Left hindlimb (tissue), 1 donor: ENCODE measurements around the gene STAB2.

ENCODE experiments used
- DNase-seq: peaks from one replicate; pipeline ENCODE4 v3.0.0-alpha.2; 2018

The STAB2 gene

DNA sequence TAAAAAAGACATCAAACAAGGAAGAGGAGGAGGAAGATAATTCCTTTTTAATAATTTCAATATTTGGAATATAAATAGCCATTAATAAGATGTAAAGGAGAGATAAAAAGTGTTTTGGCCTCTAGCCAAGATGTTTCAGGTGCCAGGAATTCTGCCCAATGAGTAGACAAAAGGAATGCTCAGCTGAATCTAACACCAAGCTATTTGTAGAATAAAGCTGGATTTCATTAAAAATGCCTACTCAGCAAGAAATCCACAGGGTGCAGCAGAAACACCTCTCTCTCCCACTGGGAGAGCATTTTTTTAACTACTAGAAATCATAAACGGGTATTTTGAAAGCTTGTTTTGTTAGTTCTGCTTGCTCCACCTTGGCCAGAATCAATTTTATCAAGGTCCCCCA, 4.1 kb upstream of the STAB2 start:
- no peak for DNase-seq

DNA sequence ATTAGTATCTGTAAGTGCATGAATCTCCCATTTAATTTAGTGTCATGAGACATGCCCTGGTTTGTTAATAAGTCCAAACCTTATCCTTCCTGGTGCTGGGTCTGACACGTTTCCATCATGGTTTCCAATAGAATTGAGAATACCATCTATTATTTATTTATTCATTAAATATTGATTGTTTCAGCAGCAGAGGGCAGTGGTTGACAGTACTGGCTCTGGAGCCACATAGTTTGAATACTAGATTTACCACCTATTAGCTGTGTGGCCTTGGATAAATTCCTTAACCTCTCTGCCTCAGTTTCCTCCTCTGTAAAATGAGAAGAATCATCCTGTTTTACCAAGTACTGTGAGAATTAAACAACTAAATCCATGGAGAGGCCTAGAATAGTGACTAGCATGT, 941 bp upstream of the STAB2 start:
- no peak for DNase-seq

DNA sequence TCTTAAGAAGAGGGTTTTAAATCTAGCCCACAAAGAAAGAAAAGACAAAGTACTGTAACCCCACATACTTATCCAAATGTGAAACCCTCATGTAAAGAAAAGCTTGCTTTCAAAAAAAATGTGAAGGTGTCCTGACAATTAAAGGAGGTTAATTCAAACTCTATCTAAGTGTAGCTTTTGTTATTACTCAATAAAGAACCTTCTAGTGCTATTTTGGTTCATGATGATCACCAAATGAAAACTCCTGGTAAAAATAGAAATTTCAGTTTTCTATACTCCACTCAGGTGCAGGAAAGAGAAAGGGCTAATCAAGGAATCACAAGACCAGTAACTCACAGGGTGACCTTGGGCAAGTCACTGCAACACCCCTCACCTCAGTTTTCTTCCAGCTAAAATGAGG, 1.6 kb downstream of the STAB2 start:
- no peak for DNase-seq

DNA sequence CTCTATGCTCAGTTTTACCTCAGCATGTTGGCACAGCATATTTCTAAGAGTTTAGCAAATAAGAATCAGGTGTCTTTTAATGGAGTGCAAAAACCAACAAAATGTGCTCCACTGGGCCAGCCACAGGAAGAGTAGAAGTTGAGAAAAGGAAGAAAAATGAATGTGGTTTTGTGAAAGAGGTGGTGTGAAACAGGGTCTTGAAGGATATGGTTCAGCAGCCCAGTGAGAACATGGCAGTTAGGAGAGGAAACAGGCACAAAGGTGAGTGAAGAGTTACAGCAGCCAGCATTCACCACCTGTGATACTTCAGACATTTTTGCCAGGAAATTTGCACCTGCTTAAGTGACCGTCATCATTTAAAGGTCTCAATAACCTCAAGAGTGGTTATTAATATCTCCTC, 2.4 kb downstream of the STAB2 start:
- DNase-seq, result no peak

DNA sequence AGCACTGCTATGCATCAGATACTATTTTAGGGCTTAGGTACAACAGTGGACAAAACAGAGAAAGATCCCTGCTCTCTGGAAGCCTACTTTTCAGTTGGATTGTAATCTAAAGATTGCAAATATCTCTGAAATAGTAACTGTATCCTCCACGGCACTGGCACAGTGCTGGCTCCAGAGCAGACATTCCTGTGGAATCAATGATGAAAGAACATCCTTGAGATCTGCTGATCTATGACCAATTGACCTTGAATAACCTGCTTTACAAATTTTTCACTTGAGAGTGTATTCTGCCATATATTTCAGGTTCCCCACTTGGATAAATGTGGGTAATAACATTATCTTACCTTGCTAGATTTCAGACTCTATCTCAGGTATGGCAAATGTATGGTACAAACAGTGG, 3.2 kb downstream of the STAB2 start:
- no peak for DNase-seq

DNA sequence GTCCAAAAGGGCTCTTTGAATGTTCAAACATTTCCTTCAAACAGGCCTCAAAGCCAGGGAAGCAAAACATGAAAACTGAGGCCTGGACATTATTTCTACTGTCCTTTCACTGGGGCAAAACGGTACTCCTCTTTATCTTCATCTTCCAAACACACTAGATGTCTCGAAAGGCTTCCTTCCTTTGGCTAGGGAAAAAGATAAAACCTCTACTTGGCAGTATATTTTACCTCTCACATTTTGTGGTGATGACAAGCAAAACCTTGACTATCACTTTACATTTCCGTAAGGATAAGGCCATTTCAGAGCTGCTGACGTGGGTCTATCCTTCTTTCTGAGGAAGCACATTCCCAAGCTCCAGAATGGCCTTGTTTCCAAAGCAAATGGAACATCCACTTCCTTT, 9.9 kb downstream of the STAB2 start:
- DNase-seq, result no peak

DNA sequence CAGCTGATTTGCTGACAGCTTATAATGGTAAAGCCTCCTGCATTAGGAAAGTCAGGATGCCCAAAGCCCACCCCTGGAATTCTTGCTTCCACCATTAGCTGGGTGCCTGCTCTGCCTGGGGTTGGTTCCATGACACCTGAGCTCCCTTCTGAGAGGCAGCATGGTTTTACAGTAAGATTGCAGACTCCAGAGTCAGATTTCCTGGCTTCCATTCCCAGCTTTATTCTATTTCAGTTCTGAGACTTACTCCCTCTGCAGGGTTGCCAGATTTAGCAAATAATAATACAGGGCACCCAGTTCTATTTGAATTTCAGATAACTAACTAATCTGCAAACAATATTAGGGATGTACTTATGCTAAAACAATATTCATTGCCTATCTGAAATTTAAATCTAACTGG, 12.2 kb downstream of the STAB2 start:
- no peak for DNase-seq

DNA sequence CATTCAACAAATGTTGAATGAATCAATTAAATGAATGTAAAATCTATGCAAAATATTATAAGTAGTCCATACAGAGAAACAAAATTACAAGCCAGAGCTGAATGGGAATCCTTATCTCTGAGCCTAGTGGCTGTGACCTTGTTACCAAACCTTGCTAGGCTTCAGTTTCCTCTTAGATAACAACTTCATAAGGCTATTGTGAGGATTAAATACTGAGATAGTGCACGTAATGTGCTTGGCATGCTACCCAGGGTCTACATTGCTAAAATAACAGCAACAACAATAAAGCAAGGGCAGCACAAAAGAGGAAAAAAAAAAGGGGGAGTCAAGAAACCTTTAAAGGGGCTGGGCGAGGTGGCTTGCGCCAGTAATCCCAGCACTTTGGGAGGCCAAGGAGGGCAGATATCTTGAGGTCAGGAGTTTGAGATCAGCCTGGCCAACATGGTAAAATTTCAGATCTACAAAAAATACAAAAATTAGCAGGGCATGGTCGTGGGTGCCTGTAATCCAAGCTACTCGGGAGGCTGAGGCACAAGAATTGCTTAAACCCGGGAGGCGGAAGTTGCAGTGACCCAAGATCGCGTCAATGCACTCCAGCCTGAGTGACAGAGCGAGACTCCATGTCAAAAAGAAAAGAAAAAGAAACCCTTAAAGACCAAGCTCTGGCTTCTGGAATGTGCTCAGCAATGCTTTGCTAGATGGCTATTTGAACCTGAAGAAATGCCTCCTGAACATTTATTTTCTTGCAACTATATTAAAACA, 14.1 kb downstream of the STAB2 start:
- DNase-seq, result no peak

DNA sequence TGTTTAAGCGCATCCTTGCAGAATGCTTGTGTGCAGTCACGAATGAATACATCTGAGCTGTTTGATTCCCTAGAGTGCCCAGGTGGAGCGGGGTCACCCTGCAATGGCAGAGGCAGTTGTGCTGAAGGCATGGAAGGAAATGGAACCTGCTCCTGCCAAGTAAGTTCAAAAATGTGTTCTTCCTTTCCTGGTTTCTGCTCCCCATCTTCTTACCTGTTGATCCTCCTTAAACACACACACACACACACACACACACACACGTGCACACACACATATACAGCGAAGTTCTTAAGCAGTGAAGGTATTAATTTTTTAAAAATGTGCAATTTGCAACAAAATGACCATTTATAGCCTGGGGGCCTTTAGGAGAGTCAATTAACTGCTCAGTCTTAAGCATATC, 33.3 kb downstream of the STAB2 start:
- no peak for DNase-seq

DNA sequence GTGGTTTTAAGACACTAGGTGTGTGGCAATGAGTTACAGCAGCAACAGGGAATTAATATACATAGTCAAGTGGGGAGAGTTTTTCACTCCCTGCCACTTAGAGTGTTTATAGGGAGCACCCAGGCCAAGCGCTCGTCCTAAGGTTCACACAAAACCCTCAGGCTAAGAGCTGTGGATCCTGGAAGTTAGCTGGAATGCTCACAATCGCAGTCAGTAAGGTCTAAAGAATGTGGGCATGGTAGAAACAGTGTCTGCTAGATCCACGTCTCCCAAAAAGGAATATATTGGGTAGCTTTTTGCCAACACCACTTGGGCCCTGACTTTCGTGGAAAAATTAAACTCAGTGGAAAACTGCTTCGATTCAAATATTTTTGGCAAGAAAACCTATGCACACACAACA, 36.6 kb downstream of the STAB2 start:
- DNase-seq, result no peak

DNA sequence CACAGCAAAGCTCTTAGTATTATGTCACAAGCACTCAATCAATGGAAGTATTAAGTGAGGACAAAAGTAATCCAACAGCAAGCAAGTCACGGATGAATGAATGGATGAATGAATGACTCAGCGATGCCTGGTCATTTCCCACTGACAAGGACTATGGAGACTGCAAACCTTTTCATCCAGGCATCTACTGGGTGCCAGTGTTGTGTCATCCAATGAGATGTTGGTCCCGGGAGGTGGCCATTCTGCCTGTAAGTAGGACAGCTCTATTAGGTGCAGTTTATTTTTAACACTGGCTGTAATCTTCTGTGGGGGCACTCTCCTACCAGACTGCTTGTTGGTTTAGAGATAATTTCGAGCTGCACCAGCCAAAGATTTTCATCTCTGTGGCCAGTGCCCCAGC, 39.4 kb downstream of the STAB2 start:
- peak; percentile 32 for DNase-seq

DNA sequence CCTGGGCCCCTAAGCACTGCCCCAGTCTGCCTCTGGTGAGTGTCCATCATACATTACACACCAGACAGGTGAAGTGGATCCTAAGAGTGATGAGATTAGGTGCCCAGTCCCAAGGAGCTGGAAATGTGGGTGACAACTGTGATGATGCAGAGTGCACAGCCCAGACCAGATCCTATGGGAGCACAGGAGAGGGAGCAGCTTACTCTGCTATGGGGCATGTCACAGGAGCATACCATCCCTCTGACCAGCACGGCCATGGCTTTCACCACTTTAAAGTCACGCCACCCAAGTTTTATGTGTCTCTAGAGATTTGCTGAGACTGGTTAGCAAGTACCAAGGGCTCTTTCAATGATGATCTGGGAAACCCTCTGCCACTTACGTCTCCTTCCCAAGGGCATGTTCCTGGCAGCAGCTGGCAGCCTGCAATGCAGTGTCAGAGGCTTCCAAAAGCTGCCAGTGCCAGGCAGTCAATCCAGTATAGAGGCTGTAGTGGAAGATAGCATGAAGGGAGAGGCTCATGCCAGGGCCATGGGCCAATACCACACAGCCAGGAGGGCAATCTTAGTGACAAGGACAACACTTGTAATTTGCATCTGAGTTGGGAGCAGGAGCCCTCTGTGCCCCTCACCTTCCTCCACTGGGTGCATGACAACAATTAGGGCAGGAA, 40.2 kb downstream of the STAB2 start:
- no peak for DNase-seq

DNA sequence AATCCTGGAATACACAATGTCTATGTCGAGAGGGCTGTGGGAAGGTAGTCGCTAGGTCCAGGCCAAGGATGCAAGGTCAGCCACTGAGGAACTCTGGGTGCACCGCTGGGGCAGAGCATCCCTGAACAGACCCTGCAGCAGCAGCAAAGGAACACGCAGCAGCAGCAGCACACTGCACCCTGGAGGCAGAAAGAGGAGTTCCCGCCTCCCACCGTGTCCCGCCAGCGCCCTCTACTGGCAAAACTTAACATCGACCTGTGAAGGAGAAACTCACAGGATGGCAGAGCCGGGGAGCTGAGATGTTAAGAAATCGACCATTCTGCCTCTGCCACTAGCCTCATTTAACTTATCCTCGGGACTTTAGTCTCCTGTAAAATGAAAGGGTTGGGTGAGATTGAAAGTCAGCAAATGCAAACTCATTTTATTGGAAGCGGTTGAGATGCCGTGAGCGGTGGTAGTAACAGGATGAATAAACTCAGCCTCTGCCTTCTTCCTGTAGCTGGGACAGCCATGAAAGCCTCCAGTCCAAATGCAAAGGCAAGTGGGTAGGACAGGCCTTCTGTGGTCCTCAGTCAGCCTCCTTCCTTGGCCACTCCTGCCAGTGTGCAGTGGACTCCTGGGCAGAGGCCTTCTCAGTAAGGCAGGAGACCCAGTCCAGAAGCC, 45.6 kb downstream of the STAB2 start:
- DNase-seq, result peak; percentile 34

DNA sequence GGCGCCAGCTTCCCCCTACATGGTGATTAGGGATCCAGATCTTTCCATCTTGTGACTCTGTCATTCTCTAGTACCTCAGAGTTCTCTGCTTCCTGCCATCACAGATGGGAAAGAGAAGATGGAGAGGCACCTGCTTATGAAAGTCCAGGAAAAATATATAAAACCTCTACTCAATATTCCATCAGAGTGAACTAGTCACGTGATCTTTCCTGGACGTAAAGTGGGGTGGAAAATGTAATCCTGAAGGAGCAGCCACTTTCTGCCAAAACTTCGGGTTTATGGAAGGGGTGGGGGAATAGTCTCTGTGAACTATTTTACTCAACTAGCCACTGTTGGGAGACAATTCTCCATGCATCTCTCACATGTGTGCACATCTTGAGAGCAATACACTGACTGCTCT, 47.7 kb downstream of the STAB2 start:
- no peak for DNase-seq

DNA sequence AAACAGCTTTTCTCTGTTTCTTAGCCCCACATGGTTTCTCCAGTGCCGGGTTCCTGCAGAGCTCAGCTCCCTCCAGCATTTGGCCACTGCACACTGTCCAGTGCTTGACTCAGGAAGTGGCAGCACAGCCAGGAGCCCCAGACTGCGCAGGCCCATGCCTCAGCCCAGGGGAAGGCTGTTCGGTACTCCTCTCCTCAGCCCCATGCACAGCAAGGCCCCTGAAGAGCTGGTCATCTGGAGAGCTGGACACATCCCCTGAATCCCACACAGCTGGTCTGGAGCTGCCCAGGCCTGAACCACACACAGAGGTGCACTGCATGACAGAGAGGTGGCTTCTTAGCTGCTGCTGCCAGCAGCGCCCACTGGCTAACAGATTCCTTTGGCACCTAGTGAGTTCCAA, 48.3 kb downstream of the STAB2 start:
- DNase-seq, result no peak

DNA sequence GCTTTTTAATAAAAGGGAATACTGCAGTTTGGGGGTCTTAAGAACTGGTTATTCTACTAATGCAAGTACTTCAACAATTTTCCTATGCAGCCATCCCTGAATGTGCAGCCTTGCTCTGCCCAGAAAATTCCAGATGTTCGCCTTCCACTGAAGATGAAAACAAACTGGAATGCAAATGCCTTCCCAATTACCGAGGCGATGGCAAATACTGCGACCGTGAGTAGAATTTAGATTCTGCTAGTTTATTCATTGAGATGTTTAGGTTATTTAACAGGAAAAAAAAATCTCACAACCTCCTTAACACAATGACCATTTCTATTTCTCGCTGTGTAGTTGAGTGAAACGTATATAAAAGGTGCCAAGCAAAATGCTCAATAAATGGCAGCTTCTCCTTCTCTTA, 49.9 kb downstream of the STAB2 start:
- DNase-seq, result no peak

DNA sequence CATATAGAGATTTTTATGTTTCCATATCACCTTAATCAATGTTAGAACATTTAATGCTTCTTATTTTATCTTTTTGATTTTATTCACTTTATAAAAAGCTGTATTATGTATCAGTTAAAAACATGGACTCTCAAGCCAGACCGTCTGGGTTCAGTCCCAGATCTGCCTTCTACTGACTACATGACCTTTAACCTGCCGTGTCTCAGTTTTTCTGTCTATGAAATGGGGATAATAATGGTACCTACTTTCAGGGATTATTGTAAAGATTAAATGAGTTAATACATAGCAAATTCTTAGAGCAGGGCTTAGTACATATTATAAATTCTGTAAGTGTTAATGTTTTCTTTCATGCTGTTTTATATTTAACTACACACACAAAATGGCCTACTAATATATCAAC, 50.4 kb downstream of the STAB2 start:
- no peak for DNase-seq

DNA sequence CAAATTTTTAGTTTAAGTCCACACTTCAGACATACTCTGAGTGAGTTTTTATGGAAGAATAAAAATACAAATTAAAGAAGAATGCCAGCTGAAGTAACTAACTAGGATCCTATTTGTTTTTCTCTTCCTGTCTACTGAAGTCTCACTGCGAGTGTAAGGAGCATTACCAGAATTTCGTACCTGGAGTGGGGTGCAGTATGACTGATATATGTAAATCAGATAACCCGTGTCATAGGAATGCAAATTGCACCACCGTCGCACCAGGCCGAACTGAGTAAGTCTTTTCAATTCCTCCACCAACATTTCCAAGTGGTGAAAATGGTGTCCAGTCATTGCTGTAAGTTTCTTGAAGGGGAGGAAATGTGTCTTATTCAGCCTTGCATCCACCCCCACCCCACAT, 52.9 kb downstream of the STAB2 start:
- DNase-seq, result no peak

DNA sequence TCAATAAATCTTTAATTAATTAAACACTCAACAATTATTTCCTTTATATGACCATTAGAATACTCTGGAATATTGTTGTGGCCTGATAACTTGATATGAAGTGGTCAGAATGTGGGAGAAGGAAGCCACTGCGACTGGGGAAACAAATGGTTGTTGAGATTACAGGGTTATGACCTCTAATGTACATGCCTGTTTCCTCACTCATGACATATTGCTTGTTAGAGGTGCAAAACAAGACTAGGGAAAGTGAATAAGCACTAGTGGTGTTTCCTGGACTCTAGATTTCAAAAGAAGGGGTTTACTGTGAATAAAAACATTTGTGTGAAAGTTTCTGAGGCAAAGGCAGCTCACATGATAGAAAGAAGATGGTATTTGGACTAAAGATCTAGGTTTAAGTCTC, 53.3 kb downstream of the STAB2 start:
- no peak for DNase-seq

DNA sequence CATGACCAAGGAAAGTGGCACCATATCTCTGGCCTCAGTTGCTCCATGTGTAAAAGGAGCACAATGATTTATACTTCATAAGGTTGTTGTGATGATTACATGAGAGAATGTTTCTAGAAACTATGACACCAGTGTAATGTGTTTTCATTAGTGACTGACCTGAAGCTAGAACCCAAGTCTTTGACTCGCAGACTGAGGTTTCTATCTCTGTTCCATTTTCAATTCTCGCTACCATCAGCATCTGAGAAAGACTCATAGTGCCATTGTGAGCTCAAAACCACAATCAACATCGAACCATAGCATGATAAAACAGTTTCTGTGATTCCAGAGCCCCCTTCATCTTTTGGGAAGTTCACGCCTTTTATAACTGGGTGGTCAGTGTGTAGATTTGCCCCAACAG, 53.8 kb downstream of the STAB2 start:
- DNase-seq, result no peak

DNA sequence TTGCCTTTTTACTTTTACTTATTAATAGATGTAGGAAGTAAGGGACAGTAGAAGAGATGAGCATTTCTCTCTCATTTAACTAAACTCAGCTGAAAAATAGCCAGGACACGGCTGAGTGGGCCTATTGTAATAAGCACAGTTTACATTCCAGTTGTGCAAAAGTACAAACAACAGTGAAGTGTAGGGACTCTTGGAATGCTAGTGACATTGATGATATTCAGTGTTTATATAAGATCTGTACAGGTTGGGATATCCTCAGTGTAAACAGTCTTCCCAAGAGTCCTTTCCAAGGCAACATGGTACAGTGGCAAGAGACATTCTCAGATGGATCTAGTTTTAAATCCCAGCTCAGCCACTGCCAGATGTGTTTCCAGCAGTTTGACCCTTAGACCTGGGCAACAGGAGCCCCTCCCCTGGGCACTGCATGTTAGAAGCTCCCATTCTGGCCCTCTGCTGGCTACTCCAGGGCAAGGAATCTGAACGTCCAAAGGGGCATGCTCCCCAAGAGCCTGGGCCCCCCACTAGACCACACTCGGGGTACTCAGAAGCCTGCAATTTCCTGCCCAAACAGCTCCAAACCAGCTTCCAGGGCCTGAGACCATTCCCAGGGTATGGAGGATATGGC, 55.3 kb downstream of the STAB2 start:
- DNase-seq, result no peak

DNA sequence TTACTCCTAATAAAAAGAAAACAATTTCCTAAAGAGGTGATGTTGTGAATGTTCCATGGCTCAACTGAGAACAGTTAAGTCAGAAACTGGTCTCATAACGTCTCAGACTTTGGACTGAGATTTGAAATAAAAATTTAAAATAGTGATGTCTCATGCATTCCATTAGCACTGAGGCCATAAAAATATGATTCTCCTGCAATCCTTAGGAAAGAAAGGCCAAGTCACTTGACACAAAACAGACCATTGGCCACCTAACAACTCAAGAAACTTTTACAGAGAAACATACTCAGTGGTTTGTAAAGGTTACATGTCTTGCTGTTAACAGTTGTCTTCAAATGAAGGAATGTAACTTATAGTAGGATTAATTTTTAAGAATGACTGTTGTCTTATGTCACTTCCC, 58.1 kb downstream of the STAB2 start:
- DNase-seq, result no peak

DNA sequence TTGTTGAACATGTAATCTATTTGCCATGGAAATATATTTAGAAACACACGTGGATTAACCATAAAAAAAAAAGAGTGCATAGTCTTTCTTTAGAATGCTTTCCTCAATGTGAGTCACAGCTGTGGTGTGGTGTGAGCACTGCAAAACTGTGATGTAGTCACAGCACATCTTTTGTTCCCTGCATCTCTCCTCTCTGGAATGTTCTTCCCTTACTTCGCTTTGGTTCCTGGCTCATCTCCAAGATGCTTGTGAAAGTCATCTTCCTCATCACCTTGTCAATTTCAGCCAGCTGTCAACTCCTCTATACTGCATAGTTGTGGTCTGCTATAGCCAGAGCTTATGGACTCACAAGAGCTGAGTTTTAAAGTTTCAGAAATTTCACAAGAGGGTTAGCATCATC, 60.2 kb downstream of the STAB2 start:
- no peak for DNase-seq

DNA sequence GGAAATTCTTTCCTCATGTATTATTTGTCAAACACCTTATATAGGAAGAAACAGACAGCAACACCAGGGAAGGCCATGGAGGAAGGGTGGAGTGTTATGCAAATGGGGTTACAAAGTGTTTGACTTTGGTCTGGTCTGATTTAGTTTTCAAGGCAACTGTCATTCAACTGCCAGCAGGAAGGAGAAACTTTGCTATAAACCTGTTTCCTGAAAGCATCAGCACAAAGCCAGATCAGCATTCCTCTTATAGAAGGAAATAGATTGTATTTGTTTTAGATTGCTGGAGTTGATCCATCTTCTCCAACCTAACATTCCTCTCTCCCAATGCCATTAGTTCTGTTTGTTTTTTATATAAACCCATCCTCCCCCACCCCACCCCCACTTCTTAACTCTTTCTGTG, 65.7 kb downstream of the STAB2 start:
- no peak for DNase-seq
